Activated naive CD8-positive, alpha-beta T cell (primary cell): ENCODE results near the gene LRRC4C.

Source experiments
- H3K27ac Mint-ChIP-seq: one replicate; pipeline ENCODE4 v1.8.0; 2021; ENCODE audit warnings: mixed read lengths
- H3K27me3 Mint-ChIP-seq: one replicate; pipeline ENCODE4 v1.8.0; 2021; ENCODE audit warnings: mixed read lengths
- H3K36me3 Mint-ChIP-seq: one replicate; pipeline ENCODE4 v1.8.0; 2021; ENCODE audit warnings: mixed read lengths
- H3K4me1 Mint-ChIP-seq: one replicate; pipeline ENCODE4 v1.8.0; 2021; ENCODE audit warnings: low read depth, mixed read lengths
- H3K4me3 Mint-ChIP-seq: one replicate; pipeline ENCODE4 v1.8.0; 2021; ENCODE audit warnings: mild to moderate bottlenecking, mixed read lengths
- H3K9me3 Mint-ChIP-seq: one replicate; pipeline ENCODE4 v1.8.0; 2021; ENCODE audit warnings: low read depth, mixed read lengths

LRRC4C gene

DNA sequence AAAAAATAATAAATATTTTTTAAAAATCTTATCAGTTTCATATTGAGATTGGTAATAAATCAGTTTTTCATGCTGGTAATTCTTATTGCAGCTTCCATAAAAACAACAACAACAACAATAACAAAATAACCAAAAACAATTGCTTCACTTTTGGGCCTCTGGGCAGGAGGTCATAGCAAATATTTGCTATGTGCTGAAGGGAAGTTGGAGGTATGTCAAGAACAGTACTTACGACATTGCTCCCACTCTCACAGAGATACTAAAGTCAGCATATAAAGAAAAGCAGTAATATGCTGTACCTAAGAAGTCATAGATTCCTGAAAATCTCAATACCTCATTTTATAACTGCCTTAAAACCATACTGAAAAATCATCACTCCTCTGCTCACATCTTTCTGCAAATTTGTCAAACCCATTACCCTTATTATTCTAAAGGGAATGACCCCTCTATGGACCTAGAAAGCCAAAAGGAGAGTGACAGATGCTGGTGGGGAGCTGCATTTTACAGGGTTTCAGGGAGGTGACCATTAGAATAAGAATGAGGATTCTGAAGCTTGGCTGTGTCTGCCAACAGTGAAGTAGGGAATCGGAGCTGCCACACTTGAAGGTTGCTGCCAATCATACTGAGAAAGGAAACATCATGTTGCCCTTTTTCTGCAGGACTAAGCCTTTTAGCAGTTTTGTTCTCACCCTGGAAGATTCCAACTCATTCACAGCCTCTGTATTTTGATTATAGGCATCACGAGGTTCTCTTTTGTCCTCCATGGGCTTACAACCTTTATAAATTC lies 742.9 kb downstream of the LRRC4C start:
- no peak overlapping the region for H3K27ac Mint-ChIP-seq
- peaks cover 17% of the 10 kb centered on the region for H3K9me3 Mint-ChIP-seq
- no peaks in the 10 kb centered on the region for H3K36me3 Mint-ChIP-seq
- no peaks in the 10 kb centered on the region for H3K27me3 Mint-ChIP-seq
- no peaks in the 10 kb centered on the region for H3K4me1 Mint-ChIP-seq
- H3K4me3 Mint-ChIP-seq, result no peak overlapping the region

GRCh38 chr11:40713083-40713482 lies 746.4 kb downstream of the LRRC4C start:
- Mint-ChIP-seq H3K27ac (no peak overlapping the region), H3K4me3 (no peak overlapping the region), H3K36me3 (no peaks in the 10 kb centered on the region), H3K27me3 (no peaks in the 10 kb centered on the region), H3K4me1 (no peaks in the 10 kb centered on the region), H3K9me3 (peaks cover 8% of the 10 kb centered on the region)

- no peaks in the 10 kb centered on the region for H3K27me3 Mint-ChIP-seq
- no peaks in the 10 kb centered on the region for H3K4me1 Mint-ChIP-seq
- no peaks in the 10 kb centered on the region for H3K36me3 Mint-ChIP-seq
- peaks cover 5% of the 10 kb centered on the region for H3K9me3 Mint-ChIP-seq
- no peak overlapping the region for H3K27ac Mint-ChIP-seq
- no peak overlapping the region for H3K4me3 Mint-ChIP-seq
Observed at GRCh38 chr11:40701027-40701426, 758.4 kb downstream of the LRRC4C start.

- Mint-ChIP-seq H3K9me3 (peaks cover 18% of the 10 kb centered on the region), H3K36me3 (no peaks in the 10 kb centered on the region), H3K4me3 (no peak overlapping the region), H3K27ac (no peak overlapping the region), H3K27me3 (no peaks in the 10 kb centered on the region), H3K4me1 (no peaks in the 10 kb centered on the region)
Observed at GRCh38 chr11:40689823-40690222, 769.6 kb downstream of the LRRC4C start.

DNA sequence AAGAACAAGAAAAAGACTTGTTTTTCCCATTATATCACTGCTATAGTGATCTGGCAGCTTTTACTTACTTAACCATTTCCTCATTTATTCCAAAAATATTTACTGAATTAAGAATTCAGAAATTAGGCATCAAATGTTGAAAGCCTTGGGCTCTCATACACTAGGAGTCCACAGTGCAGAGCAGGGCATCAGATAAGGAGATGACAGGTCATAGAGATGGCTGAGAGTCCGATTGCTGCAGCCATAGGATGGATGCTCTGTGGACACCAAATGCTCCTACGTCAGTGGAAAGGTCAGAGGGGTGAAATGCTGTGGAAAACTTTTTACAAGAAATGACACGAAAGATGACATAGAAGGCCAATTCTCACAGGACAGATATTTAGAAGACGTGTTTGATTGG lies 771.1 kb downstream of the LRRC4C start:
- H3K4me3 Mint-ChIP-seq, result no peak overlapping the region
- H3K27ac Mint-ChIP-seq, result no peak overlapping the region
- no peaks in the 10 kb centered on the region for H3K4me1 Mint-ChIP-seq
- H3K36me3 Mint-ChIP-seq, result no peaks in the 10 kb centered on the region
- H3K27me3 Mint-ChIP-seq, result no peaks in the 10 kb centered on the region
- H3K9me3 Mint-ChIP-seq, result peaks cover 5% of the 10 kb centered on the region

GRCh38 chr11:40686765-40687164 lies 772.7 kb downstream of the LRRC4C start:
- no peak overlapping the region for H3K4me3 Mint-ChIP-seq
- H3K27ac Mint-ChIP-seq, result no peak overlapping the region
- peaks cover 3% of the 10 kb centered on the region for H3K9me3 Mint-ChIP-seq

GRCh38 chr11:40683010-40683409 lies 776.4 kb downstream of the LRRC4C start:
- Mint-ChIP-seq H3K4me1 (no peaks in the 10 kb centered on the region), H3K9me3 (peaks cover 15% of the 10 kb centered on the region), H3K27ac (no peak overlapping the region), H3K27me3 (no peaks in the 10 kb centered on the region), H3K4me3 (no peak overlapping the region), H3K36me3 (no peaks in the 10 kb centered on the region)

More at GRCh38 chr11:40686765-40687164, 772.7 kb downstream of the LRRC4C start:
- Mint-ChIP-seq H3K36me3 (no peaks in the 10 kb centered on the region), H3K4me1 (no peaks in the 10 kb centered on the region), H3K27me3 (no peaks in the 10 kb centered on the region)

DNA sequence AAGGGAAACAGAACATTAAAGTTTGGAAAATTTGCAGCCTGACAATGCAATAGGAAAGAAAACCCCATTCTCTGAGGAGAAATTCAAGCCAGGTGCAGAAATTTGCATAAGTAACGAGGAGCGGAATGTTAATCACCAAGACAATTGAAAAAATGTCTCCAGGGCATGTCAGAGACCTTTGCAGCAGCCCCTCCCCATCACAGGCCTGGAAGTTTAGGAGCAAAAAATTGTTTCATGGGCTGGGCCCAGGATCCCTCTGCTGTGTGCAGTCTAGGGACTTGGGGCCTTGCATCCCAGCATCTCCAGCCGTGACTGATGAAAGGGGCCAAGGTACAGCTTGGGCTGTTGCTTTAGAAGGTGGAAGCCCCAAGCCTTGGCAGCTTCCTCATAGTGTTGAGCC lies 780.2 kb downstream of the LRRC4C start:
- no peak overlapping the region for H3K4me3 Mint-ChIP-seq
- no peaks in the 10 kb centered on the region for H3K36me3 Mint-ChIP-seq
- no peak overlapping the region for H3K27ac Mint-ChIP-seq
- peaks cover 30% of the 10 kb centered on the region for H3K9me3 Mint-ChIP-seq
- H3K4me1 Mint-ChIP-seq, result no peaks in the 10 kb centered on the region
- H3K27me3 Mint-ChIP-seq, result no peaks in the 10 kb centered on the region

DNA sequence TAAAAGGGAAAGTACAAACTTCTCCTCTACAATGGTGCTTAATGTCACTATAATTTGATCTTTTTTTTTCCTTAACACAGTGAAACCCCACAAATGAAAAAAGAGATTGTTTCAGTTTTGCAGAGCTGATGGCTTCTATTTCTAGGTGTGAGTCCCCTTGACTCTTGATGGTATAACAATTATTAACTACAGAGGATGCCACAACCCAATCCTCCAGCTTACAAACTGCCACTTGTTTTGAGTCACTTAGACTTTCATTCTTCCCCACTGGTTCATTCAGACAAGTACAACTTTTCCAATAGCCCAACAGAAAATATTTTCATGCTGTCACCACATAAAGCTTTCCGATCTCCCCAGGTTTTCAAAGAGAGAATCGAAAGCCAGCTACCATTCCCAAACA lies 812.2 kb downstream of the LRRC4C start:
- peaks cover 24% of the 10 kb centered on the region for H3K9me3 Mint-ChIP-seq
- no peak overlapping the region for H3K27ac Mint-ChIP-seq
- H3K36me3 Mint-ChIP-seq, result no peaks in the 10 kb centered on the region
- H3K4me3 Mint-ChIP-seq, result no peak overlapping the region
- no peaks in the 10 kb centered on the region for H3K27me3 Mint-ChIP-seq
- H3K4me1 Mint-ChIP-seq, result no peaks in the 10 kb centered on the region

- Mint-ChIP-seq H3K4me3 (no peak overlapping the region), H3K27me3 (no peaks in the 10 kb centered on the region), H3K4me1 (no peaks in the 10 kb centered on the region), H3K27ac (no peak overlapping the region), H3K36me3 (no peaks in the 10 kb centered on the region), H3K9me3 (peaks cover 9% of the 10 kb centered on the region)
Observed at GRCh38 chr11:40642284-40642683, 817.2 kb downstream of the LRRC4C start.

DNA sequence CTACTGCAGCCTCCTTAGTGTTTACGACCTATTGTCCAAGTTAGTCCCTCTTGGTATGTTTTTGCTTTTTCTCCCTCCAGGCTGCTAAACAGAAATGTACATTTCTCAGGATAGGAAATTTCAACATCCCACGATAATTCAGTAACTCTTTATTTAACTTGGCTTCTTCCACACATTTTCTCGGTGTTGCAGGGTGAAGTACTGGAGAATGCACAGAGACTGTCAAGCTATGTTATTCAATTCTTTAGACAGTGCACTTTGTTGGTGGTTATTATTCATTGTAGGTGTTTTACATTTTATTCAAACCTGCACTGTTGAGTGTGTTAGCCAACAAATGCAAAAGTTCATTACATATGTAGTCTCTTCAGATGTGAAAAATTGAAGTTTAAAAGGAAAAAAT lies 839.8 kb downstream of the LRRC4C start:
- Mint-ChIP-seq H3K27me3 (no peaks in the 10 kb centered on the region), H3K4me1 (no peaks in the 10 kb centered on the region), H3K27ac (no peak overlapping the region), H3K4me3 (no peak overlapping the region), H3K9me3 (peaks cover 12% of the 10 kb centered on the region), H3K36me3 (no peaks in the 10 kb centered on the region)

DNA sequence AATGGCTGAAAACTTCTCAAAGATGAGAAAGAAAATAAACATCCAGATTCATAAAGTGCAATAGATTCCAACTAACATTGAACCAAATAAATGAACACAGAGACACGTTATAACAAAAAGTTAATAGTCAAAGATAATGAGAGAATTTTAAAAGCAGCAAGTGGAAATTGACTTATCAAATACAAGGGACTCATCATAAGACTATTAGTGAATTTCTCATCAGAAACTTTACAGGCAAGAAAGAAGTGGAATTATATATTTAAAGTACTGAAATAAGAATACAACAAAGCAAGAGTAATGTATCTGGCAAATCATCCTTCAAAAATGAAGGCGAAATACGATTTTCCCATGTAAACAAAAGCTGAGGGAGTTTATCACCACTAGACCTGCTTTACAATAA lies 852.7 kb downstream of the LRRC4C start:
- Mint-ChIP-seq H3K4me3 (no peak overlapping the region), H3K27me3 (no peaks in the 10 kb centered on the region), H3K9me3 (peaks cover 44% of the 10 kb centered on the region), H3K4me1 (no peaks in the 10 kb centered on the region), H3K36me3 (no peaks in the 10 kb centered on the region), H3K27ac (no peak overlapping the region)

- Mint-ChIP-seq H3K27ac (no peak overlapping the region), H3K4me3 (no peak overlapping the region), H3K36me3 (no peaks in the 10 kb centered on the region), H3K4me1 (no peaks in the 10 kb centered on the region), H3K27me3 (no peaks in the 10 kb centered on the region), H3K9me3 (peaks cover 27% of the 10 kb centered on the region)
Observed at GRCh38 chr11:40602866-40603552, 856.4 kb downstream of the LRRC4C start.

- Mint-ChIP-seq H3K27me3 (no peaks in the 10 kb centered on the region), H3K4me1 (no peaks in the 10 kb centered on the region), H3K4me3 (no peak overlapping the region), H3K36me3 (no peaks in the 10 kb centered on the region), H3K9me3 (peaks cover 24% of the 10 kb centered on the region), H3K27ac (no peak overlapping the region)
Observed at GRCh38 chr11:40597546-40598113, 861.8 kb downstream of the LRRC4C start.

DNA sequence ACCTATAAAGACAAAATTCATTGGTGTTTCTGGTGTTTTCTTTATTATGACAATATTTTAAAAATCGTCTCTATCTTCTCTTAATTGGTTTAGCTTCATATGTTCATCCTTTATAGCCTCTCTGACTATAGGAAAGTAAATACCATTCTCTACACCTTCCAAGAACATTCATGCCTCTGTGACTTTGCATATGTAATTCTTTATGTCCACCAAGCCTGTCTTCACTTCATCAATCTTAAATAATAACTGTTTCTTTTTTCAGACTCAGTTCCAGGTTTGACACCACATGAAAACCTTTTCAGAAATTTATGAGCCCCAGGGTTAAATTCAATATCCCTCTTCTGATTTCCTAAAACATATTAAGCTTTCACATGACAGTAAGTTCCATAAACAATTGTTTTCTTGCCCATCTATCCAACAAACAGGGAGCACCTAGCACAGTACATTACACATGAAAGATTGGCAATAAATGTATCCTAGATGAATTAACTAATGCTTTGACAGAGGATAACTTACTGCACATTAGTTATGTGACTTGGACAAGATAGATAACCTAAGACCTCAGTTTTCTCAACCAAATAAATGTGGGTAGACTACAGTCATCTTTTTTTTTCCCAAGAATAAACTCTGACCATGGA lies 886.1 kb downstream of the LRRC4C start:
- H3K27ac Mint-ChIP-seq, result no peak overlapping the region
- no peak overlapping the region for H3K4me3 Mint-ChIP-seq
- no peaks in the 10 kb centered on the region for H3K36me3 Mint-ChIP-seq
- H3K4me1 Mint-ChIP-seq, result no peaks in the 10 kb centered on the region
- H3K27me3 Mint-ChIP-seq, result no peaks in the 10 kb centered on the region
- H3K9me3 Mint-ChIP-seq, result peaks cover 8% of the 10 kb centered on the region
